ENCODE results near the gene MARVELD1. TPM values are rescaled to one million over a fixed set of nuclear protein-coding genes. Genes with fewer than 3 reads are reported as not detected.

The MARVELD1 gene
- total and polyA plus RNA-seq, 2 of the 13 experiments (the other 11 are each of a cell fraction or from before 2014, with no cell fraction given): not detected

DNA sequence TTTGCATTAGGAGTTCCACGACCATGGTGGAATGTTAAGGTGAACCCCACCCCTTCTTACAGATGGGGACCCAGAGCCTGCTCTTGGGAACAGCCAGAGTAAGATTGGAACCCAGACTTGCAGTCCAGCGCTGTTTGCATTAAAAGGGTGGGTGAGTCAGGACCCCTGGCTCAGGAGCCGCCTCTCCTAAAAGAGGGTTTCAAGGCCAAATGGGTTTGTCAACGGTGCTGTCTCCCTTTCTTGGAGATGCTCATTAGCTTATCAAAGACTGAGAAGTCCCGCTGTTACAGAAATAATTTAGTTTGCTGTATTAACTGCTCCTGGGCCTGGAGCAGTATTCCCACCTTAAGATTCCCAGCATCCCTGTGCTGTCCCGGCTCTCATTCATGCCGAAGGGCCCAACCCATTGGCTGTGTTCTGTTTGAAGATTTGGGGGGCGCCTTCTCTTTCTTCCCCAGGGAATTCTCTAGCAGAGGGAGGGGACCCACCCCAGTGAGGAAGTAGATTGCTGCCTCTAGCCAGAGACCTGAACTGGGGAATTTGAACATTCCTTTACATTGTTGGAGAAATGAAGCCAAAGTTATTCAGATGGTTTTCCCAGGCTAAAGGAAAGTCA, 1.8 kb downstream of the MARVELD1 start (continued):
- TF ChIP-seq, protein P1, sequence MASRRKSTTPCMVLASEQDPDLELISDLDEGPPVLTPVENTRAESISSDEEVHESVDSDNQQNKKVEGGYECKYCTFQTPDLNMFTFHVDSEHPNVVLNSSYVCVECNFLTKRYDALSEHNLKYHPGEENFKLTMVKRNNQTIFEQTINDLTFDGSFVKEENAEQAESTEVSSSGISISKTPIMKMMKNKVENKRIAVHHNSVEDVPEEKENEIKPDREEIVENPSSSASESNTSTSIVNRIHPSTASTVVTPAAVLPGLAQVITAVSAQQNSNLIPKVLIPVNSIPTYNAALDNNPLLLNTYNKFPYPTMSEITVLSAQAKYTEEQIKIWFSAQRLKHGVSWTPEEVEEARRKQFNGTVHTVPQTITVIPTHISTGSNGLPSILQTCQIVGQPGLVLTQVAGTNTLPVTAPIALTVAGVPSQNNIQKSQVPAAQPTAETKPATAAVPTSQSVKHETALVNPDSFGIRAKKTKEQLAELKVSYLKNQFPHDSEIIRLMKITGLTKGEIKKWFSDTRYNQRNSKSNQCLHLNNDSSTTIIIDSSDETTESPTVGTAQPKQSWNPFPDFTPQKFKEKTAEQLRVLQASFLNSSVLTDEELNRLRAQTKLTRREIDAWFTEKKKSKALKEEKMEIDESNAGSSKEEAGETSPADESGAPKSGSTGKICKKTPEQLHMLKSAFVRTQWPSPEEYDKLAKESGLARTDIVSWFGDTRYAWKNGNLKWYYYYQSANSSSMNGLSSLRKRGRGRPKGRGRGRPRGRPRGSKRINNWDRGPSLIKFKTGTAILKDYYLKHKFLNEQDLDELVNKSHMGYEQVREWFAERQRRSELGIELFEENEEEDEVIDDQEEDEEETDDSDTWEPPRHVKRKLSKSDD (CRISPR knock-in tag; IDR thresholded peaks at IDR 0.05; ENCODE audit: low read depth): no peak

DNA sequence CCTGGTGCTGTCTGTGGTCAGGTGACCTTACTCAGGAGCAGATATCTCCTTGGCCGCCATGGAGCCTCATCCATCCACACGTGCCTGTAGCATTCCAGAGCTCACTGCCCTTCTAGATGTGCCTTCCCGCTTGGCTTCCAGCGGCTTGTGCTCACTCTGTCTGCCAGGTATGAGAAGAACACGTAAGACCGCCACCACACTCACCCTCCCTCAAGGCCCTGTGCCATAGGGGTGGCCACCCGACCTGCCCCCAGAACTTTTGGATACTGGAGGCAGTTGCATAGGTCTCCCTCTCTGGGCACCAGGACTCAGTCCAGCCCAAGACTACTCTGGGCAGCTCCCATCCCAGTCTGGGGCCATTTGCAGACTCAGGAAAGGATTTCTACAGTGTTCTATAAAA, 4.1 kb downstream of the MARVELD1 start:
- no peaks in the 10 kb centered on the region for H3K9me3 ChIP-seq (ENCODE audit: low read length)
- no peak overlapping the region for H3K4me2 ChIP-seq (ENCODE audit: low read depth, low read length)
- H2AFZ ChIP-seq (ENCODE audit: low read length): no peak overlapping the region
- intact Hi-C loops (cut with micrococcal nuclease; ENCODE audit: unreplicated experiment): no loop called here
- DNase-seq (ENCODE audit: low spot score) (no peak), FAIRE-seq (no peak), ATAC-seq (no peak)
- no TSS peak for BruUV-seq (replicated peaks)
- H3K9ac ChIP-seq (ENCODE audit: insufficient read depth, low read depth, low read length): no peak overlapping the region
- ChIA-PET CTCF (ENCODE audit: low intra/inter-chr PET ratio, low total read pairs) (no interaction called here), POLR2A (interaction anchor here (1.5 kb wide), 1 partner anchor 31 kb away, joined by 3 read pairs; the partner anchor contains the start of gene AVPI1)
- H4K20me1 ChIP-seq (ENCODE audit: insufficient read depth, low read length): no peaks in the 10 kb centered on the region
- peaks cover 20% of the 10 kb centered on the region for H3K4me1 ChIP-seq (ENCODE audit: insufficient read depth, low read length)
- peaks cover 0 to 10% of the 10 kb centered on the region in 2 experiments; a peak in 2 of 5 replicates for H3K27me3 ChIP-seq (ENCODE audit: control insufficient read depth in 1 of 2, insufficient read depth in 2 of 2, low read length in 2 of 2)
- no peaks in the 10 kb centered on the region for H3K36me3 ChIP-seq (replicated peaks in 1 of 2; ENCODE audit: control insufficient read depth in 1 of 2, insufficient read depth in 2 of 2, low read length in 2 of 2)
- no peak overlapping the region for H3K4me3 ChIP-seq (replicated peaks in 1 of 3; ENCODE audit: insufficient read depth in 1 of 3, low read depth in 2 of 3, low read length in 3 of 3)
- 72% methylated on average over 7 of the region's 7 CpGs for WGBS (ENCODE audit: low lambda C conversion rate)
- TF ChIP-seq ZNF234 (CRISPR knock-in tag; conservative IDR thresholded peaks at IDR 0.05) (no peak), FOXM1 (CRISPR knock-in tag; IDR thresholded peaks at IDR 0.05) (no peak), MIER2 (CRISPR knock-in tag; IDR thresholded peaks at IDR 0.05) (no peak), ZNF264 (CRISPR knock-in tag; IDR thresholded peaks at IDR 0.05) (no peak), ZNF253 (CRISPR knock-in tag; IDR thresholded peaks at IDR 0.05; ENCODE audit: borderline replicate concordance) (no peak)
- TF ChIP-seq, protein P2, sequence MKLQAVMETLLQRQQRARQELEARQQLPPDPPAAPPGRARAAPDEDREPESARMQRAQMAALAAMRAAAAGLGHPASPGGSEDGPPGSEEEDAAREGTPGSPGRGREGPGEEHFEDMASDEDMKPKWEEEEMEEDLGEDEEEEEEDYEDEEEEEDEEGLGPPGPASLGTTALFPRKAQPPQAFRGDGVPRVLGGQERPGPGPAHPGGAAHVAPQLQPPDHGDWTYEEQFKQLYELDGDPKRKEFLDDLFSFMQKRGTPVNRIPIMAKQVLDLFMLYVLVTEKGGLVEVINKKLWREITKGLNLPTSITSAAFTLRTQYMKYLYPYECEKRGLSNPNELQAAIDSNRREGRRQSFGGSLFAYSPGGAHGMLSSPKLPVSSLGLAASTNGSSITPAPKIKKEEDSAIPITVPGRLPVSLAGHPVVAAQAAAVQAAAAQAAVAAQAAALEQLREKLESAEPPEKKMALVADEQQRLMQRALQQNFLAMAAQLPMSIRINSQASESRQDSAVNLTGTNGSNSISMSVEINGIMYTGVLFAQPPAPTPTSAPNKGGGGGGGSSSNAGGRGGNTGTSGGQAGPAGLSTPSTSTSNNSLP (IDR thresholded peaks at IDR 0.05; ENCODE audit: low read depth, low read length): no peak
- TF ChIP-seq, protein P3, sequence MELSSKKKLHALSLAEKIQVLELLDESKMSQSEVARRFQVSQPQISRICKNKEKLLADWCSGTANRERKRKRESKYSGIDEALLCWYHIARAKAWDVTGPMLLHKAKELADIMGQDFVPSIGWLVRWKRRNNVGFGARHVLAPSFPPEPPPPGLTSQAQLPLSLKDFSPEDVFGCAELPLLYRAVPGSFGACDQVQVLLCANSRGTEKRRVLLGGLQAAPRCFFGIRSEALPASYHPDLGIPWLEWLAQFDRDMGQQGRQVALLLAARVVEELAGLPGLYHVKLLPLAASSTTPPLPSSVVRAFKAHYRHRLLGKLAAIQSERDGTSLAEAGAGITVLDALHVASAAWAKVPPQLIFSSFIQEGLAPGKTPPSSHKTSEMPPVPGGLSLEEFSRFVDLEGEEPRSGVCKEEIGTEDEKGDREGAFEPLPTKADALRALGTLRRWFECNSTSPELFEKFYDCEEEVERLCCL (CRISPR knock-in tag; IDR thresholded peaks at IDR 0.05; ENCODE audit: borderline replicate concordance): no peak
- TF ChIP-seq, protein P4, sequence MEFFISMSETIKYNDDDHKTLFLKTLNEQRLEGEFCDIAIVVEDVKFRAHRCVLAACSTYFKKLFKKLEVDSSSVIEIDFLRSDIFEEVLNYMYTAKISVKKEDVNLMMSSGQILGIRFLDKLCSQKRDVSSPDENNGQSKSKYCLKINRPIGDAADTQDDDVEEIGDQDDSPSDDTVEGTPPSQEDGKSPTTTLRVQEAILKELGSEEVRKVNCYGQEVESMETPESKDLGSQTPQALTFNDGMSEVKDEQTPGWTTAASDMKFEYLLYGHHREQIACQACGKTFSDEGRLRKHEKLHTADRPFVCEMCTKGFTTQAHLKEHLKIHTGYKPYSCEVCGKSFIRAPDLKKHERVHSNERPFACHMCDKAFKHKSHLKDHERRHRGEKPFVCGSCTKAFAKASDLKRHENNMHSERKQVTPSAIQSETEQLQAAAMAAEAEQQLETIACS (CRISPR knock-in tag; IDR thresholded peaks at IDR 0.05): no peak
- no peak overlapping the region for H3K27ac ChIP-seq (ENCODE audit: extremely low read length, insufficient read depth, low read length)
- in situ Hi-C loops (cut with HindIII; ENCODE audit: extremely low pct_ligation_motif_present, low pct_unique_long_range_greater_than_20kb): no loop called here
- no peaks in the 10 kb centered on the region for H3K79me2 ChIP-seq (ENCODE audit: insufficient read depth, low read length)

All from HepG2 (cell line).